T-helper 1 cell (primary cell): ENCODE measurements around the gene ITGB5.
"Not testable (repeated sequence)": the region's sequence is repeated elsewhere in the genome, so short reads cannot be mapped to it uniquely, and the experiment has no call there.

ENCODE experiments used
- DNase-seq, 5 donors: peaks; one replicate each; pipeline ENCODE4 v3.0.0-alpha.2; 2012 to 2020

ITGB5 gene

GRCh38 chr3:124783696-124784095, 103.5 kb downstream of the ITGB5 start:
- no peak for DNase-seq

DNA sequence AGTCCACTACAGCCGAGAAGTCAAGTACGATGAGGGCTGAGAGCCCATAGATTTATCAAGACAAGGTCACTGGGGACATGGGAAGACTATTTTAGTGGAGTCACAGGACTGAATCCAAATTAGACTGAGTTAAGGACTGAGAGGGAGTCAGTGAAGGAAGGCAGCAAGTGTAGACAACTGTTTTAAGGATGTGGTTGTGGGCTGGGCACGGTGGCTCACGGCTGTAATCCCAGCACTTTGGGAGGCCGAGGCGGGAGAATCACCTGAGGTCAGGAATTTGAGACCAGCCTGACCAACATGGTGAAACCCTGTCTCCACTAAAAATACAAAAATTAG, 104.8 kb downstream of the ITGB5 start:
- not testable (repeated sequence) for DNase-seq

GRCh38 chr3:124781476-124782376, 105.4 kb downstream of the ITGB5 start:
- DNase-seq = no peak

- no peak for DNase-seq
Measured at GRCh38 chr3:124780761-124781475, 106.2 kb downstream of the ITGB5 start.

GRCh38 chr3:124780356-124780755, 106.8 kb downstream of the ITGB5 start:
- DNase-seq = no peak

DNA sequence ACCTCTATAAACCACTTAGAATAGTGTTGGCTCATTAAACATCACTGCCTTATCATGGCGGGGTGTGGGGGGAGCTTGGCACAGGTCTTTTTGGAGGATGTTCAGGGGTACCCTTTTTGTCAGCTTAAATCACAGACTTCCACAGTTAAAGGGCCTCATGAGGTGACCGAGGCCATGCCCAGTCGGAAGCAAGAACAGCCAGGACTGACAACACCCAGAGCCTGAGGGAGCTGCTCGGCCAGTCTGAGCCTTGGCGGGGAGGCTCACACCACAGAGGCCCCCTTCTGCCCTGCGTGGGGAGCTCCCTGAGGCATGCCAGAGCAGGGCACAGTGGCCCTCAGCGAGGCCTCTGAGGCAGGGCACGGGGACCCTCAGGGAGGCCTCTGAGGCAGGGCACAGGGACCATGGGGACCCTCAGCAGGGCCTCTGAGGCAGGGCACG, 107.4 kb downstream of the ITGB5 start:
- DNase-seq = no peak

DNA sequence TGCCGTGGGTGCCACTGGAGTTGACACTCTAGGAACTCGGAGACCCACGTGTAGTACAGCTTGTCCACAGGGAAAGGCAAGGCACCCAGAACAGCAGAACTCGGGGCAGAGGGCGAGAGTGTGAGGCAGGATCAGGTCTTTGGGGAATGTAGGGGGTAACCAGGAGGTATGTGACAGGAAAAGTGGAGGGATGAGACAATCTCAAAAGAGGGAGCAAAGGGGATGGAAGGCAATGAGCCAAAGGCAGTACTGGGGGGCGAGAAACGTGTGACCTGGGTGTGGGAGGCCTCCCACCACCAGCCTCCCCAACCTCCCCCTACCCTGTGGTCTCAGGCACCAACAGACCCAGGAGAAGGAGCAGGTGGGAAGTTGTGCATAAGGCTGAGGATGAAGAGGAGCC, 108.0 kb downstream of the ITGB5 start:
- DNase-seq = no peak

GRCh38 chr3:124777762-124778470, 109.2 kb downstream of the ITGB5 start:
- no peak for DNase-seq

GRCh38 chr3:124776856-124777255, 110.3 kb downstream of the ITGB5 start:
- no peak for DNase-seq

GRCh38 chr3:124775877-124776276, 111.3 kb downstream of the ITGB5 start:
- no peak for DNase-seq

DNA sequence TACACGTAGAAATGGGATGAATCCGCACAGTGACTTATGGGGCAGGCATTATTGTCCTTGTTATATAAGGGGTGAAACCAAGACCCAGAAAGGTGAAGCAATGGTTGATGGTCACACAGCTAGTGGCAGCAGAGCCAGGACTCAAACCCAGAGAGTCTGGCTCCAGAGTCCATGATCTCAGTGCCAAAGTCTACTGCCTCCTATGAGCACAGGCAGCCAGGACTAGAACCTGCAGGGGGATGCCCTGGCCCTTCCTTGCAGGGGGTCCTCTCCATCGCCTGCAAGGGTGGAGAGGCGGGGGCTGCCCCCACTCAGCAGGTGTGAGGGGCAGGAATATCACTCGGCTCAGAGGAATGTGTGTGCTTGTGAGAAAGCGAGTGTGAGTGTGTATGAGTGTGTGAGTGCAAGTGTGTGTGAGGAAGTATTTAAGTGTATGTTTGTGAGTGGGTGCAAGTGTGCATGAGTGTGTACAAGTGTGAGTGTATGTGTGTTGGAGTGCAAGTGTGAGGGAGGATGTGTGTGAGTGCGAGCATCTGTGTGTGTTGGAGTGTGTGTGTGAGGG, 112.2 kb downstream of the ITGB5 start:
- no peak for DNase-seq

GRCh38 chr3:124774327-124774718, 112.8 kb downstream of the ITGB5 start:
- no peak for DNase-seq

DNA sequence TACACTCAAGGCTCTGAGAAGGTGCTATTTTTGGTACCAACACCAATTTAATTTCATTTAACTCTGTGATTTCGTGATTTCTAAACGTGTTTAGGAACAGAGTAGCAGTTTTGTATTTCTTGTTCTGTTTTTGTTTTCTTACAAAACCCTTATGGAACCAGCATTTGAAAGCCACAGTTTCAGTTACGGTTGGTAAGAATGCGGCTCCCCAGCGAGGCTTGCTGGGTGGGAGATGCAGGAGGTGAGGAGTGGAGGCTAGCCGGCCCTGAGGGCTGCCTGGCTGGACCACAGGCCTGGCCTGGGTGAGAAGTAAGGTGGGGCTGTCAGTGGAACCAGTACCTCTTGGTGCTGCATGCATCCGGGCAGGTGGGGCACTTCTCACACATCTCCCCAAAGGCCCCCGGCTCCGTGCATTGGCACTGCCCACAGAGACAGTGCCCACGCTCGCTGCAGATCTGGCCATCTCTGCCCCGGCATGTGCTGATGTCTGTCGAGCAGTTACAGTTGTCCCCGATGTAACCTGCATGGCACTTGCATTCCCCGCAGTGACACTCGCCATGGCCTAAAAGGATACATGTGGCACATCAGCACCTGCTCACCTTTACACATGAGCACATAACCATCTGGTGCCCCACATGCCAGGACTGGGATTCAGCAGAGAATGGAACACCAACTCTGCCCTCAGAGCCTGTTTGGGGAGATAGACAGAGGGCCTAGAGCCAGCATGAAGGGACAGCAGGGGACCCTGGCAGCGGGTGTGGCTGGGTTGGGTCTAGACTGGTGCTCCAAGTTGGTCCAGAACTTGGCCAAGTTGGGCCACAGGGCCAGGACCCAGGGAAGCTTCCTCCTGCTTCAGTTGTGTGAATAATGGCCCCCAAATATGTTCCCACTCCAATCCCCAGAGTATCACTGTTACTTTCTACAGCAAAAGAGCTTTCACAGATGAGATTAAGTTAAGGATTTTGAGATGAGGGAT, 113.5 kb downstream of the ITGB5 start:
- no peak for DNase-seq

GRCh38 chr3:124772081-124772831, 114.9 kb downstream of the ITGB5 start:
- DNase-seq = no peak

DNA sequence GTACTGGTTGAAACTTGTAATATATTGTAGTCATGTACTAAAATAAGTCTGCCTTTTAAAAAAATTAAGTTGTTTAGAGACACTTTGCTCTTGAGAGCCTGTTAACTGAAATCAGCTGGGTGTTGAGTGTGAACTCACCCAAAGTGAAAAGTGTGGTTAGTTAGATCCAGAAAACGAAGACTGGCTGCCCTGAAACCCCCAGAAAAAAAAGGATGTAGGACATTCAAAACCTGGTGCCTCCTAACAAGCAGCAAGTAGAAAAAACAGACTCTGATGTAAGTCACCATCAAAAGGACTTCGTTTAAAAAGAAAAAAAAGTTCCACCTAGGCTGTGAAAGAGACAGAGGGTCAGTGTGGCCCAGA, 116.1 kb downstream of the ITGB5 start:
- DNase-seq = no peak

DNA sequence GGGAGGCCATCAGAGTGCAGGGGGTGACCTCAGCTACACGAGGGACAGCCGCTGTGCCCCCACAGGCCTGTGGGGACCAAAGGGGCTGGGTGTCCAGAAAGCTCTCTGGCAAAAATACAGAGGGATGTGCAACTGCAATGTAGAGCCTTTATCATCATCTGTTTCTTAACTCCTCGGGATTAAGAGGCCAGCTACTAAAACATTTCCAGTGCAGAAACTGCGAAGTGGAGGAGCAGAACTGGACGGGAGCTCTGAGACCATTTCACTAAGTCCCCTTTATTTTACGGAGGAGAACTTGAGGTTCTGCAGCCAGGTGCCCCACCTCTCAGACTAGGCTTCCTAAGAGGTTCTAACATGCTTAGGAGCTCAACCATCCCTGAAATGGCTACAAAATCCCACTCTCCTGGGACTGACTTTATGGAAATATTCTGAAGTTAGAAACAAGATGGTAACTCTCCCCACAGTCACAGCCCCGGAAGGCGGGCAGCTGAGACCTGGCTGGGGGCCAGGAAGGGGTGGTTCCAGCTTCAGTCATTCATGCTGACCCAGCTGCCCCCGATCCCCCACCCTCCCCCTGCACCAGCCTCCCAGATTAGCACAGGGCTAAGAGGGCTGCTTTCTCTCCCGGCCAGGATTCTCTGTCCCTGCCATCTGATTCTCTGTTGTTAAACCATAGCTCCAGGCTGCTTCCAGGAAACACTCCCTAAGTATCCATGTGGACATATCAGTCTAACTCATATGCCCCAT, 116.7 kb downstream of the ITGB5 start:
- DNase-seq = no peak

GRCh38 chr3:124769462-124769861, 117.7 kb downstream of the ITGB5 start:
- DNase-seq = no peak

GRCh38 chr3:124768812-124769211, 118.4 kb downstream of the ITGB5 start:
- no peak for DNase-seq

DNA sequence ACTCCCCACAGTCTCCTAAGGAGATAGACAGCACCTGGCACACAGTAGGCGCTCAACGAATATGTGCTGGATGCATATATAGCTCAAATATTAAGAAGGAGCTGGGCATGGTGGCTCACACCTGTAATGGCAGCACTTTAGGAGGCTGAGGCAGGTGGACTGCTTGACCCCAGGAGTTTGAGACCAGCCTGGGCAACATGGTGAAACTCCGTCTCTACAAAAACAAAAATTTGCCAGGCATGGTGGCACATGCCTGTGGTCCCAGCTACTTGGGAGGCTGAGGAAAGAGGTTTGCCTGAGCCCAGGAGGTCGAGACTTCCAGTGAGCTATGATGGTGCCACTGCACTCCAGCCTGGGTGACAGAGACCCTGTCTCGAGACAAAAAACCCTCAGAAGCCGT, 119.5 kb downstream of the ITGB5 start:
- DNase-seq = no peak

DNA sequence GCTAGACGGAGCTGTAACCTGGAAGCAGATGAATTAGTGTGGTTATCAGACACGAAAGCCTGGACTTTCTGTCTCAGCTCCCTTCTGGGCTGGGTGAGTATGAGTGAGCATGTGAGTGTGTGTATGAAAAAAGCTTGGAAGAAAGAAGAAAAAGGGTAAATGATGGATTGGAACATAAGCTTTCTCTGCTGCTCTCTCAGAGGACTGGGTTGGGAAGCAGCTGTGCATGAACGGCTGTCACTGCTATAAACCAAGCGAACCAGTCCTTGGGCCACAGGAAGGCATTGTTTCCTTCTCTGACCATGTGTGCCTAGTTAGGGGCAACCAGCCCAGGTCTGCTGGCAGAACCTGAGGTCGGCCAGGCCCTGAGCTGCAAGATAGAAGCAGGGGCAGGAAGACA, 119.9 kb downstream of the ITGB5 start:
- DNase-seq = no peak
